Breast epithelium (tissue), 4 donors: ENCODE data around the gene RERG. TPM values are rescaled to one million over a fixed set of nuclear protein-coding genes. Genes with fewer than 3 reads are reported as not detected.

Experiments used
- DNase-seq, 2 donors: peaks; one replicate each; pipeline ENCODE4 v3.0.0-alpha.2; 2019; ENCODE audit warnings: low spot score in 2 of 2
- H3K27ac ChIP-seq, 2 donors: fragments of 200-600 bp; sonication (generic) in 1 of 2; one replicate each; pipeline ENCODE4 v1.5.1; 2016 to 2019; ENCODE audit warnings: mild to moderate bottlenecking in 1 of 2
- H3K27me3 ChIP-seq, 2 donors: fragments of 200-600 bp; sonication (generic) in 1 of 2; one replicate each; pipeline versions ENCODE4 v1.5.1 to v1.6.0; 2017 to 2019; ENCODE audit warnings: control low read depth in 1 of 2, mild to moderate bottlenecking in 1 of 2
- H3K36me3 ChIP-seq: fragments of 200-600 bp; one replicate; pipeline ENCODE4 v1.5.1; 2019
- H3K4me1 ChIP-seq, 2 donors: fragments of 200-600 bp; sonication (generic); one replicate each; pipeline ENCODE4 v1.5.1; 2016 to 2019; ENCODE audit warnings: control low read depth in 1 of 2
- H3K4me3 ChIP-seq, 3 donors: fragments of 200-600 bp; sonication (generic); 1 replicate in 2 of 3; 2 replicates in 1 of 3; pipeline ENCODE4 v1.5.1; 2016 to 2019; ENCODE audit warnings: mild to moderate bottlenecking in 3 of 3, moderate library complexity in 2 of 3
- H3K9me3 ChIP-seq, 2 donors: fragments of 200-600 bp; sonication (generic) in 1 of 2; one replicate each; pipeline ENCODE4 v1.5.1; 2016 to 2019; ENCODE audit warnings: control low read depth in 1 of 2
- CTCF ChIP-seq, 3 donors: fragments of 450-650 bp; IDR thresholded peaks; one replicate each; pipeline ENCODE4 v1.5.1; 2016 to 2017; ENCODE audit warnings: antibody characterized with exemption in 3 of 3, mild to moderate bottlenecking in 3 of 3, moderate library complexity in 3 of 3
- POLR2A ChIP-seq: fragments of 450-650 bp; IDR thresholded peaks from one replicate; pipeline ENCODE4 v1.6.1; 2016; ENCODE audit warnings: antibody characterized with exemption, mild to moderate bottlenecking, moderate library complexity
- POLR2AphosphoS5 ChIP-seq, 3 donors: sonication (generic); formaldehyde crosslinking; IDR thresholded peaks; one replicate each; pipeline ENCODE4 v1.6.1; 2017; ENCODE audit warnings: antibody characterized with exemption in 3 of 3
- intact Hi-C: fragments of 100-400 bp; cut with DNase I; formaldehyde crosslinking; loops from one replicate; pipeline ENCODE4 v1.15.1; 2023; ENCODE audit warnings: low total_unique reads
- total RNA-seq, 3 donors: library from RNA; depleted of rRNA; stranded (reverse); fragments of >200 nt; gene quantifications; one replicate each; pipeline ENCODE4 v1.1.0, GENCODE V29; 2016

Gene RERG
- total RNA-seq, 3 donors from 2014 or later = 16.3 to 126 (median 60.0) TPM

GRCh38 chr12:15265875-15266274, 44.7 kb upstream of the RERG start:
- Histone ChIP-seq H3K27ac (no peak overlapping the region), H3K36me3 (no peaks in the 10 kb centered on the region), H3K4me1 (no peaks in the 10 kb centered on the region), H3K9me3 (no peaks in the 10 kb centered on the region), H3K27me3 (no peaks in the 10 kb centered on the region), H3K4me3 (no peak overlapping the region)
- DNase-seq = no peak
- intact Hi-C loops = no loop called here
- TF ChIP-seq POLR2AphosphoS5 (IDR thresholded peaks at IDR 0.05) = no peak

GRCh38 chr12:15256761-15257160, 35.5 kb upstream of the RERG start:
- no peak overlapping the region for H3K4me3 ChIP-seq
- no peaks in the 10 kb centered on the region for H3K4me1 ChIP-seq
- H3K36me3 ChIP-seq = no peaks in the 10 kb centered on the region
- DNase-seq = peak in 1 of 2 donors; percentile 40
- TF ChIP-seq POLR2AphosphoS5 (IDR thresholded peaks at IDR 0.05) (peak in 2 of 3 donors; percentile 81 to 86), POLR2A (no peak)
- H3K27ac ChIP-seq = peak overlapping the region; percentile 46 to 47
- no peaks in the 10 kb centered on the region for H3K27me3 ChIP-seq
- intact Hi-C loops = no loop called here
- peaks cover 0 to 9% of the 10 kb centered on the region in 2 donors for H3K9me3 ChIP-seq

GRCh38 chr12:15253990-15254389, 32.8 kb upstream of the RERG start:
- Histone ChIP-seq H3K27me3 (no peaks in the 10 kb centered on the region), H3K4me3 (no peak overlapping the region), H3K9me3 (peaks cover 0 to 7% of the 10 kb centered on the region in 2 donors), H3K27ac (no peak overlapping the region), H3K4me1 (no peaks in the 10 kb centered on the region), H3K36me3 (no peaks in the 10 kb centered on the region)
- no peak for DNase-seq
- TF ChIP-seq POLR2AphosphoS5 (IDR thresholded peaks at IDR 0.05) (no peak), CTCF (IDR thresholded peaks at IDR 0.05) (no peak), POLR2A (no peak)
- intact Hi-C loops = no loop called here

- no peak for DNase-seq
- Histone ChIP-seq H3K36me3 (no peaks in the 10 kb centered on the region), H3K27me3 (no peaks in the 10 kb centered on the region), H3K9me3 (peaks cover 0 to 10% of the 10 kb centered on the region in 2 donors), H3K4me3 (no peak overlapping the region), H3K27ac (no peak overlapping the region), H3K4me1 (no peaks in the 10 kb centered on the region)
- intact Hi-C loops = no loop called here
- no peak for TF ChIP-seq POLR2AphosphoS5 (IDR thresholded peaks at IDR 0.05)
- TF ChIP-seq POLR2A = no peak
- no peak for TF ChIP-seq CTCF (IDR thresholded peaks at IDR 0.05)
Observed at GRCh38 chr12:15244926-15245325, 23.7 kb upstream of the RERG start.

- intact Hi-C loops = no loop called here
- Histone ChIP-seq H3K27ac (no peak overlapping the region), H3K36me3 (no peaks in the 10 kb centered on the region), H3K27me3 (no peaks in the 10 kb centered on the region), H3K4me3 (no peak overlapping the region), H3K4me1 (no peaks in the 10 kb centered on the region), H3K9me3 (peaks cover 0 to 10% of the 10 kb centered on the region in 2 donors)
- DNase-seq = no peak
- TF ChIP-seq POLR2A (no peak), POLR2AphosphoS5 (IDR thresholded peaks at IDR 0.05) (no peak), CTCF (IDR thresholded peaks at IDR 0.05) (no peak)
Observed at GRCh38 chr12:15244341-15244740, 23.1 kb upstream of the RERG start.

GRCh38 chr12:15243102-15243501, 21.9 kb upstream of the RERG start:
- DNase-seq = no peak
- H3K4me3 ChIP-seq = no peak overlapping the region
- TF ChIP-seq POLR2AphosphoS5 (IDR thresholded peaks at IDR 0.05) (no peak), CTCF (IDR thresholded peaks at IDR 0.05) (no peak), POLR2A (no peak)
- peaks cover 0 to 10% of the 10 kb centered on the region in 2 donors for H3K9me3 ChIP-seq
- no peaks in the 10 kb centered on the region for H3K36me3 ChIP-seq
- H3K27ac ChIP-seq = peak overlapping the region in 1 of 2 donors; percentile 57
- intact Hi-C loops = no loop called here
- H3K27me3 ChIP-seq = no peaks in the 10 kb centered on the region
- H3K4me1 ChIP-seq = no peaks in the 10 kb centered on the region
